Stimulated activated CD8-positive, alpha-beta memory T cell treated with anti-CD3 and anti-CD28 coated beads, Interleukin-4, amount 100 ng/mL, for 48 hours (primary cell): ENCODE results near the gene TMEM38B.
"Not testable (repeated sequence)": the region's sequence is repeated elsewhere in the genome, so short reads cannot be mapped to it uniquely, and the experiment has no call there.

Experiments
- DNase-seq: peaks from one replicate; pipeline ENCODE4 v3.0.0-alpha.2; 2020

TMEM38B gene

DNA sequence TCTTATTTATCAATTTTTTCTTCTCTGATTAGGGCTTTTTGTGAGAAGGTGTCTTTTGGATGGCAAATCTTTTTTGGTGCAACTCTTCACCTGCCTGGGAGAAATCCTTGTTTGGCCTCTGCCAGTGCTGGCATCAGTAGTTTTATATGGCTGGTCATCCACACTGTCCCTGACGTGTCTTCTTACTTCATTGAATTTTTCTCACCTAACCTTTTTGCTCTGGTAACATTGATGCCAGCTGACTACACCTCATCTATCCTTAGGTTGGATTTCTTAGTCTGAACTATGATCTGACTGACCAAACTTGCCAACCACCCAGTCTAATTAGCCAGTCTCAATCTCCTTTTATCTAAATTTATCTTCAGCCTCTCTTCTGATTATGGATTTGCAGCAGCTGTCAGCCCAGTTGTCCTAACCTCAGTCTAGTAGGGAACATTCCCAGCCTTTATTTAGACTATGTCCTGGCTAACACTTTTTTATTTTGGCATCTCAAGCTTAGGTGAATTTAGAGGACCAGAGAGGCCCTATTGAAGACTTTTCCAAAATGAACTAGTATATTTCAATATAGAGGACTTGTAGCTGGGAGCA, 10.6 kb upstream of the TMEM38B start:
- DNase-seq, result no peak

DNA sequence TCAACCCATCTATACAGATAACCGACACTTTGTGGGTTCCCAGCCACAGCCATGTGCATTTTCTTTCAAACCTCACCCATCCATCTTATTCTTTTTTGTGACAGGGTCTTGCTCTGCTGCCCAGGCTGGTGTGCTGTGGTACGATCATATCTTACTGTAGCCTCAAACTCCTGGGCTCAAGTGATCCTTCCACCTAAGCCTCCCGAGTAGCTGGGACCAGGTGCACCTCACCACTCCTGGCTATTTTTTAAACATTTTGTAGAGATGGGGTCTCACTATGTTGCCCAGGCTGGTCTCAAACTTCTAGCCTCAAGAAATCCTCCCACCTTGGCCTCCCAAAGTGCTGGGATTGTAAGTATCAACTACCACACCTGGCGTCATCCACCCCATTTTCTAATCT, 7.4 kb upstream of the TMEM38B start:
- no peak for DNase-seq

DNA sequence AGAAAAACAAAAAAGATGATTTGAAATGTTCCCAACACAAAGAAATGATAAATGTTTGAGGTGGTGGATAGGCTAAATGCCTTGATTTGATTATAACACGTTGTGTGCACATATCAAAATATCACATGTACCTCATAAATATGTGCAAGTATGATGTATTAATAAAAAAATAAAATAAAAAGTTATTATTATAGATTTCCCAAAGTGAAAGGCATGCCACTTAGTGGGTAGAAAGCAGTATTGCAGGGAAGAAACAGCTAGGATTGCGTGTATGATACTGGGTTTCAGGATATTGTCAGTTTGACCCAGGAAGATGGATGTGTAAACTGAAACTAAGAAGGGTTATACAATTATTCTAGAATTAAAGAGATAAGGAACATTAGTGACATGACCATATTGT, 3.6 kb upstream of the TMEM38B start:
- DNase-seq, result no peak

DNA sequence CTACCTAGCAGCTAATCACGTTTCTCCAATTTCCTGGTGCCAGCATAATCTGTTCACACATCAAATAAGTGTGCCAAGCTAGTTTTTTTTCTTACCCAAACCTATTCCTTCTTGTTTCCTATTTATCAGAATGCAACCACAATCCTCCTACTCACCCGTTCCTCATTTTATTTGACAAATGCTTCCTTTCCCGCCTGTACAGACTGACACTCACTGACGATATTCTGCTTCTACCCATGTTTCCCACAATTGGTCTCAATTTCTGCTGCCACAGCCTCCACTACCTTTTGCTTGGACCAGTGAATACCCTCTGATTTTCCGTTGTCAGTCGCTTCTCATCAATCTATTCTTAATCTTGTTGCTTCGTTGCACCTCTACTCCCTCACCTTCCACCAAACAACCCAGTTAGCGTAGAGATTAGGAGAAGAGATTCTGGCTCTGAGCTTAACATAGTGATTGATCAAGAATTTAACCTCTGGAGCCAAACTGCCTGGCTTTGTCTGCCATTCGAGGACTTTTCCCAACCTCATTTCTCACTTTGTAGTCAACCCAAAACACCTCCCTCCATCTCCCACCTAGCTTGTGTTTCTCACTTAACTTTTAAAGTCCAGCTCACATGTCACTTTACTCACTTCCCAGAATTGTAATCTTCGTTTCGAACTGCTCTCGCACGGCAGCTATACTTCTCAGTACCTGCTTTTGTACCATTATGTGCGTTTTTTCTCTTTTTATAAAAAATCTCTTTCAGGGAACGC, 729 bp upstream of the TMEM38B start:
- DNase-seq, result no peak

DNA sequence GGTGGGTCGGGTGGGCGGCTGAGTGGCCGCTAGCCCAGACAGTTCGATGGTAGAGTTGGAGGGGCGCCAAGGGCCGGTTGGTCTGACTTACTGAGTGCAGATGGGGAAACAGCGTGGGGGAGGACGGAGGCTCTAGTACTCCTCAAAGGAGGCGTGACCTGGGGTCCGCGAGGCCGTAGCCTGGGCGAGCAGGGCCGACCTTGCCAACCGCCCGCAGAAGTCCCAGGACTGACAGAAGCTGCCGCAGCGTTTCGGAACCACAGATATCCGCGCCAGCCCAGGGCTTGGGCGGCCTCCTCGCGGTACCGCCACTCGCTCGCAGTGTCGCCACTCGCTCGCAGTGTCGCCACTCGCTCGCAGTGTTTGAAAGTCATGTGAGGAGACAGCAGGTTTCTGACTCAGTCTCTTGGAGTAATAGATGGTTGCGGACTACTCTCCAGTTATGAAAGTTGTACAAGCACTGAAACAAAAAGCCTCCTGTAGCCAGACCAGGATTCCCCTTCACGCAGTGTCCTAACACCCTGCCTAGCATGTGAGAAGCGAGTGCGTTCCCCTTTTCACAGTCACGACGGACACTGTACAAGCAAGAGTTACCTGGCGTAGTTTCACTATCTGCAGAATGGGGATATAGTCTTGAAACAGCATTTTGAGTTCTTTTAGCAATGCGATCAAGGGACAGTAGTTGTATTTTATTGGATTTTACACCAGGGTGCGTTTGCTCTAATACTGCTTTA, 674 bp downstream of the TMEM38B start:
- peak; percentile 67 for DNase-seq

DNA sequence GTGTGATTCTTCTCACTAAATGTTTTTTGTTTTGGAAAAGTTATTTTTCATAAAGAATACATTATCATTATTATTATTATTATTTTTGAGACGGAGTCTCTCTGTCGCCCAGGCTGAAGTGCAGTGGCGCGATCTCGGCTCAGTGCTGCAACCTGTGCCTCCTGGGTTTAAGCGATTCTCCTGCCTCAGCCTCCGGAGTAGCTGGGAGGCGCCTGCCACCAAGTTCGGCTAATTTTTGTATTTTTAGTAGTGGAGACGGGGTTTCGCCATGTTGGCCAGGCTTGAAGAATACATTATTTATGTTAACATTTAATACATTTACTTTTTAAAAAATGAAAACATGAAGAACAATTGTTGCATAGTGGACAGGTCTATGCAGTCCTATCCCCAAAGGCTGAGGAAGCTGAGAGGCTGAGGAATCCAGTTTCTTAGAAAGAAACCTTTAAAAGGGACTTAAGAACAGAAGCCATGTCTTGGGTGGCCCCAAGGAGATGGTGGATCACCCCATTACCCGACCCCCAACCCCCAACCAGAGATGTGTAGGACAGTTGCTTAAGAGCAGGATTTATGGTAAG, 2.0 kb downstream of the TMEM38B start:
- no peak for DNase-seq

DNA sequence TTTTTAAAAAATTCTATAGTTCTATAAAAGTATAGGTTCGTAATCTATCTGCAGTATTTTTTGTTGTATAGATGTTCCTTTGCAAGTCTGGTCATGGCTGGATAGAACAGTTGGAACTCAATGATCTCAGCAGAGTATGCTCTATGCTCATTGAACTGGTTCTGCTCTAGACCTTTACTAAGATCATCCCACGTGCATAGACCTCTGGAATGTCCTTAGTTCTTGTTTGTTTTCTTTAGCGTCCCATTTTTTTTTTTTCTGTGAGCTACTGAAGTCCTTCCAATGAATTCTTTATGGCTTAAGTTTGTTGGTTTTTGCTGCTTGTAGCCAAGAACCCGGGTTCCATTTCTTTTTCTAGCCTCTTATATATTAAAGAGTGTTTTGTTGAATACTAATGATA, 3.5 kb downstream of the TMEM38B start:
- no peak for DNase-seq

DNA sequence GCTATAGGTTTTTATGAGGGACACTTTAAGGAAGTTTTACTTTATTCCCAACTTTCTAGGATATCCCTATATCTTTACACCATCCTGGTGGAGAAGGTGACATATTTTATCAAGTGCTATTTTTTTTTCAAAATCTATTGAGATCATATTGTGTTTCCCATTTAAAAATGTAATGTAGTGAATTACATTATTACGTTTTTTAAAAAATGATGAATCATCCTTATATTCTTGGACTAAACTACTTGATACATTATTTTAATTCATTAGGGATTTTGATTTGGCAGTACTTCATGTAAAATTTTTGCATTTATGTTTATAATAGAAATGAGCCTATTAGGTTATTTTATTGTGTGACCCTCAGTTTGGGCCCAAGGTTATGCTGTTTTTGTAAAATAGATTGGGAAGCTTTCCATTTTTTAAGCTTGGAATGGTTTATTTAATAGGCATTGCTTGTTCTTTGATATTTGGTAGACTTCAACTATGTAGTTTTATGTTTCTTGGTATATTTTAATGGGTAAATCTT, 4.1 kb downstream of the TMEM38B start:
- no peak for DNase-seq

DNA sequence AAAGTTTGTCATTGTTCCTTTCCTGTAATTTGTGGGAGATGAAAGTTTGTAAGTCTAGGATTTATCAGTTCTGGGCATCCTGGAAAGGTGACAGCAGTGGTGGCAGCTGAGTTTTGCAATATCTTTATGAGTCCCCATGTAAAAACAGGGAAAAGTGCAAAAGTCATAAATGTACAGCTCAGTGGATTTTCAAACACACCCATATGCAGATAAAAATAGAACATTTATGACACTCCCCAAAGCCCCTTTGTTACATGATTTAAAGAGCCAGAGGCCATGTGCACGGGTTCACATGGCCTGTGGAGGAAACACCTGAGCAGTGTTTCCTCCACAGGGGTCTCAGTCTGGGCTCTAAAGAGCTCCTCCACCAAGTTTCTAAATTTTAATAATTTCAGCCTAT, 6.3 kb downstream of the TMEM38B start:
- DNase-seq, result no peak

DNA sequence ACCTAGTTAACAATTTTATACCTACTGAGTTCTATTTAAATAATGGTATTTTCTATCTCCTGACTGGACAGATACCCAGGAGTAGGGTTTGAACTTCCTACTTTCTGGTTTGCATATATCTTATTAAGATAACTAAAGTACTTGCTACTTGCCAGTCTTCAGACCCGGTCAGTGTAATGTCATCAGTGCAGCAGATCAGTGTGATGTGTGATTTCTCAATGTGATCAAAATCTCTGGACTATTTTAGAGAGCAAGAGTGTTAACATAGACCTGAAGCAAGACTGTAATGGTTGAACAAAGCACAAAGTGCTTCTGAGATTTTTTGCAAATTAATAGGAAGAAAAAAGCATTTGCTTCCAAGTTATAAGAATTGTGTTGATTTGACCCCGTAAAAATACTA, 6.8 kb downstream of the TMEM38B start:
- DNase-seq, result no peak

DNA sequence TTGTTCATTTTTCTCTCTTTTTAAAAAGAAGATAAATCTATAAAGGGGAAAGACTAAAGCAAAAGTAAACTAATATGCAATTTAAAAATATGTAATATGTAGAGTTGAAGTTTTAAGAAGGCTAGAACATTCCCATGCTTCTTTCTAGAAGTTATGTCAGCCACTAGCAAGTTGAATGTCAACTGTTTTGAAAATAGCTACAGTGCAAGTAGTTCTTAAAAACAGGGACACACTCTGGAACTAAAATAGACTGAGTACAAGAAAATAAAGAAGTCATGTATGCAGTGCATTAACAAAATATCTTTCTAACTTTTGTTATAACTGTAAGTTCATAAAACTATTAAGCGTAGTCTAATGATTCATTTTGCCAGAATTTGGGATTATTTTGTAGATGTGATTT, 7.9 kb downstream of the TMEM38B start:
- no peak for DNase-seq

DNA sequence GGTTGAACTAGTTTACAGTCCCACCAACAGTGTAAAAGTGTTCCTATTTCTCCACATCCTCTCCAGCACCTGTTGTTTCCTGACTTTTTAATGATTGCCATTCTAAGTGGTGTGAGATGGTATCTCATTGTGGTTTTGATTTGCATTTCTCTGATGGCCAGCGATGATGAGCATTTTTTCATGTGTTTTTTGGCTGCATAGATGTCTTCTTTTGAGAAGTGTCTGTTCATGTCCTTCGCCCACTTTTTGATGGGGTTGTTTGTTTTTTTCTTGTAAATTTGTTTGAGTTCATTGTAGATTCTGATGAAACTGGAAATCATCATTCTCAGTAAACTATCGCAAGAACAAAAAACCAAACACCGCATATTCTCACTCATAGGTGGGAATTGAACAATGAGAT, 9.3 kb downstream of the TMEM38B start:
- not testable (repeated sequence) for DNase-seq

DNA sequence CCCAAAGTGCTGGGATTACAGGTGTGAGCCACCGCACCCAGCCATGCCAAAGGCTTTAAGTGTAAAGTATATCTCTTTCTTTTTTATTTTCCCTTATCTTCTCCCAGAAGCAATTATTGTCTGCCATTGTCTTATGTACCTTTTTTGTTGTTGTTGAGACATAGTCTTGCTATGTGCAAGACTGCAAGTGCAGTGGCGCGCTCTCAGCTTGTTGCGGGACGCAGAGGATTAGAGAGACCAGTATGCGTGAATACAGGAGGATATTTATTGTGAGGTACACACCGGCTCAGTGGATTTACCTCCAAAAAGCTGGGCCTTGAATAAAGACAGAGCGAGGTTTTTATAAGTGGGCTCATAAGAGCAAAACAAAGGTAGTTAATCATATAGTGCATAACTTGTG, 11.8 kb downstream of the TMEM38B start:
- no peak for DNase-seq

DNA sequence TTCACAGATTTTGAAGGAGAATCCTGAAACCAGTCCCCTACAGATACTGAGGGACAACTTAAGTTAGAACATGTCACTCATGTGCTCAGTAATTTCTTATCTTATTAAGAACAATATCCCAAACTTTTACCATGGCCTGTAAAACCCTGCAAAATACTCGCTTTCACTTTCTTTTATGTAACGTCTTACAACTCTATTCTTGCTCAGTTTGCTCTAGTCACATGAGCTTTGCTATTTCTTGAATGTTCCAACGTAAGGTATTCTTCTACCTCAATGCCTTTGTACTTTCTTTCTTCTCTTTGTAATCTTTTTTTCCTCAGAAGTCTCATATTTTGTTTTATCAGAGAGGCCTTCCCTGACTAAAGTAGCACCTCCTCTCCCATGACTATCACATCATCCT, 14.1 kb downstream of the TMEM38B start:
- no peak for DNase-seq

DNA sequence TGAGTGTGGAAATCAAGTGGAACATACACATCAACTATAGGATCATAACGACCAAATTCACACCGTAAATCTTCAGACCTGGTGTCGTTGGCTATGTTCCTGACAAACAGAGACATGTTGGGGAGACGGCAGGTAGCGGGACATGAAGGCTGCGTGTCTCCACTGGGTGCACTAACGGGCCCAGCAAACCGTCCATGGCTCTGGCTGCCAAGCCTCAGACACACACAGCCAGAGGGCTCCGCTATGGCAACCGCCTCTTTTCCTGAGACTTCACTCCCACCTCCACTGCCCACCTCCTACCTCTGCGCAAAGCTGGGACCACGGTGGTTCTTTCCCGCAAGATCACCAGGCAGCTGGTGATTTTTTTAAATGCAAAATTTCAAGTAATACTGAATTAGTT, 16.3 kb downstream of the TMEM38B start:
- DNase-seq, result no peak

DNA sequence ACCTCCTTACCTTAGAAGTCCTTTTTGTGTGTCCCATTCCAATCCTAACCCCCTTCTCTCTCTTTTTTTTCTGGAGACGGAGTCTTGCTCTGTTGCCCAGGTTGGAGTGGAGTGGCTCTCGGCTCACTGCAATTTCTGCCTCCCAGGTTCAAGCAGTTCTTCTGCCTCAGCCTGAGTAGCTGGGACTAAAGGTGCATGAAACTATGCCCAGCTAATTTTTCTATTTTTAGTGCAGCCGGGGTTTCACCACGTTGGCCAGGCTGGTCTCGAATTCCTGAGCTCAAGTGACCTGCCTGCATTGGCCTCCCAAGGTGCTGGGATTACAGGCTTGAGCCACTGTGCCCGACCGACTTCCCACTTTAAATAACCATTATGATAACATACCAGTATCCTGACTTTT, 17.5 kb downstream of the TMEM38B start:
- no peak for DNase-seq

DNA sequence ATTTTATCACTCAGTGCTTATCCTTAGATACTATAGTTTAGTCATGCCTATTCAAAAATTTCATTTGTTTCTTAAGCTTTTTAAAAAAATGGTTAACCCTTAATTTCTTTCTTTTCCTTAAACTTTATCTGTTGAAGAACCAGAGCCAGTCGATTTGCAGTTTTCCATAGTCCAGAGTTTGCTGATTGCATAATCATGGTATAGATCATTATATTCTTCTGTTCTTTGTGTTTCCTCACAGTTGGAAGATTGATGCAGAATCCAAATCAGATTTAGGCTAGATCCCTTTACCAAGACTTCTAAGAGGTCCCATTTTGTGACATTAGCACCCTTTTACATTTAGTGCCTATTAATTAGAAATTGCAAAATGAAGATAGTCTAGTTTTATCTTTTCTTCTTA, 18.0 kb downstream of the TMEM38B start:
- no peak for DNase-seq

DNA sequence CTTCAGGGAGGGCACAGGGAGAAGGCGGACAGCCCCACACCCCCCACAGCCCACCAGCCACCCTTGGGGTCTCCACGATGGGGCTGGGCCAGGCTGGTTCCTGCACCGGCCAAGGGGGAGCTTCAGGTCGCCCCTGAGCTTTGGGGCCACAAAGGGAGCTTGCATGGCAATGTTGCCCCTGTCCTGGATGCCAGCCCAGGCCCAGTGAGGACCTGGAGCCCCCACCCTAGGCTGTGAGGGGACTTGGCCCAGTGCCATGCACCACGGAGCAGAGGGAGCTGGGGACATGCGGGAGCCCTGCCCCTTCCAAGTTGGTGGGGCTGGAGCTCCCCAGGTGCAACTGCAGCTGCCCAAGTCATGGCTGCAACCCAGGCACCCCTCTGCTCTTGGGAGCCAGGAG, 18.4 kb downstream of the TMEM38B start:
- DNase-seq, result no peak

DNA sequence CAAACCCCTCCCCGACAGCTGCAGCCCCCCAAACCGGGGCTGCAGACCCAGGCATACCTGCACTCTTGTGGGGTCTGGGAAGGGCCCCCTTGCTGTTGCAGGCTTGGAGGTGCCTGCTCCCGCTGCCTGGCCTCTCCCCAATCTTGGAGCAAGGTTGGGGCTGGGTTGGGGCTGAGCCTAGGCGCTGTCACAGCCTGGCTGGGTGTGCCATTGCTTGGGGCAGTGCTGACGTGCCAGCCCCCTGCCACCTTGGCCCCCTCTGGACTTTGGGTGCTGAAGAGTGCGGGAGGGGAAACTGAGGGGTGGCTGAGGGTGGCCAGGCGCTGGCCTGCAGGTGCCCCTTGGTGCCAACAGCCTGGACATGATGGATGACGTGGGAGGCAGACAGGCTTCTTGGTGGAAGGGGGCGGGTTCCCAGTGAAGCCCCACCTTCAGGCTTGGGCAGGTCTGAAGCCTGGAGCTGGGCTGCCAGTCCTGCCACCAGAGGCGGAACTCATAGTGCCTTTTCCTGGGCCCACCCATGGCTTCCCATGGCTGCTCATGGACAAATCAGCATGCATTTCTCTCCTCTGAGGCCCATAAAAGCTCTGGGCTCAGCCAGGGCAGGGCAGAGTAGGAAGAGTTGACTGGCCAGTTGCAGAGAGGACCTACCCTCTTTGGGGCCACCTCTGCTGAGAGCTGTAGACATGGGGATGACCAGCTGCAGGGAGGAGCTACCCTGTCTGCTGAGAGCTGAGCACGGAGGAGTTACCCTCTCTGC, 19.1 kb downstream of the TMEM38B start:
- no peak for DNase-seq

DNA sequence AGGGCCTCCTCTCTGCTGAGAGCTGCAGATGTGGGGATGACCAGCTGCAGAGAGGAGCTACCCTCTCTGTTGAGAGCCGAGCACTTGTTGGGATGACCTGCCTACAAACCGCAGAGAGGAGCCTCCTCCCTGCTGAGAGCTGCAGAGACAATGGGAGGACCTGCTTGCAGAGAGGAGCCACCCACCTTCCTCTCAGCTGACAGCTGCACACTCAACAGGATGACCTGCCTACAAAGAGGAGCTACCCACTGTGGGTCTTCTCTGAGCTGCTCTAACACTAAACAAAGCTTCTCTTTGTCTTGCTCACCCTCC, 19.6 kb downstream of the TMEM38B start:
- no peak for DNase-seq

DNA sequence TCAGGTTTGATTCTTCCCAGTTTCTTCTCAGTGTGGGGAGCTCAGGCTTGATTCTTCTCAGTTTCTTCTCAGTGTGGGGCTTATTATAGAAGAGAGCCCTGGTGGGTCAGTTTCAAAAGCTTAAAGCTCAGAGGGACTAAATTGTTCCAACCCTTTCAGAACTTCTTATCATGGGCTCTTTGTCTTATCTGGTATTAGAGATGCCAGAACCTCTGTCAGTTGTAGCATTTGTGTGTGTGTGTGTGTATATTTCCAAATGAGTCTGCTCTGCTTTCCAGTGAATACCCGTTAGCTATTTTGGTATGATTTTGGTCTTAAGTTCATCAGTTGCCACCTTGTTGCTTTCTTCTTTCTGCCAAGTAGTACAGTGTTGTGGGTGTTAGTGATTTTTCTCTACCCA, 21.8 kb downstream of the TMEM38B start:
- no peak for DNase-seq

DNA sequence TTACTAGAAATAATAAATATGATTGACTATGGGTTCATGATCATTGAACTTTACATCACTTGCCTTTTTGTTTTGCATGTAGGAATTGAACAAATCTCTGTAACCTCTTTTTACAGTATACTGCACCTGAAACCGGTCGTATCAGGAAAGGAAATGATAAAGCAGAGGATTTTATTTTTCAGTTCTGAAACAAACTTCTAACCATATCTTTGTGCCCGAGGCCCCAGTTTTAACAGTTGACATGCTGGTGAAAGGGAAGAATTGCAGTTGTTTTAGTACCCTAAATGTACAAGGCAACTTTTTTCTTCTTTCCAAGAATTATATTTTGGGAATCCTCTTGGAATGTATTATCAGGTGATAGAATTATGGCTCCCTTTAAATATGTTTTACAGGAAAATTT, 27.8 kb downstream of the TMEM38B start:
- no peak for DNase-seq

DNA sequence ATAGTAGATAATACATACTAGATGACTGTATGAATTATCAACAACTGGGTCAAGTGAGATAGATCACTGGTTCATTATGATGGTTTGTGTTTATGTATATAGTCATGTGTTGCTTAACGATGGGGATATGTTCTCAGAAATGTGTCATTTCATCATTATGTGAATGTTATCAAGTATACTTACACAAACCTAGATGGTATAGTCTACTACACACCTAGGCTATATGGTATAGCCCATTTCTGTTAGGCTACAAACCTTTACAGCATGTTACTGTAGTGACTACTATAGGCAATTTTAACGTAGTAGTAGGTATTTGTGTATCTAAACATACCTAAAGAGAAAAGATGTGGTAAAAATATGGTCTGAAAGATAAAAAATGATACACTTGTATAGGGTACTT, 31.0 kb downstream of the TMEM38B start:
- DNase-seq, result no peak
